Mononuclear cell (primary cell): ENCODE results near the gene USH2A. TPM values are rescaled to one million over a fixed set of nuclear protein-coding genes. Genes with fewer than 3 reads are reported as not detected.

Experiments
- H3K27me3 ChIP-seq: 2 replicates; pipeline ENCODE4 v1.6.0; 2011; ENCODE audit warnings: low read length, control low read depth; ENCODE audit not compliant: insufficient read depth
- H3K4me1 ChIP-seq: 2 replicates; pipeline ENCODE4 v1.5.1; 2011; ENCODE audit warnings: mild to moderate bottlenecking, low read length, control low read depth; ENCODE audit not compliant: insufficient read depth
- H3K4me3 ChIP-seq: 2 replicates; pipeline ENCODE4 v1.5.1; 2011; ENCODE audit warnings: mild to moderate bottlenecking, low read length, moderate library complexity
- H3K9me3 ChIP-seq: 2 replicates; pipeline ENCODE4 v1.5.1; 2011; ENCODE audit warnings: low read depth, mild to moderate bottlenecking, control low read depth, low read length
- total RNA-seq: library from RNA; depleted of rRNA; stranded (reverse); fragments of >200 nt; gene quantifications from one replicate; pipeline ENCODE4 v1.2.3, GENCODE V29; 2012

The USH2A gene
- total RNA-seq, 1 donor, result not detected

DNA sequence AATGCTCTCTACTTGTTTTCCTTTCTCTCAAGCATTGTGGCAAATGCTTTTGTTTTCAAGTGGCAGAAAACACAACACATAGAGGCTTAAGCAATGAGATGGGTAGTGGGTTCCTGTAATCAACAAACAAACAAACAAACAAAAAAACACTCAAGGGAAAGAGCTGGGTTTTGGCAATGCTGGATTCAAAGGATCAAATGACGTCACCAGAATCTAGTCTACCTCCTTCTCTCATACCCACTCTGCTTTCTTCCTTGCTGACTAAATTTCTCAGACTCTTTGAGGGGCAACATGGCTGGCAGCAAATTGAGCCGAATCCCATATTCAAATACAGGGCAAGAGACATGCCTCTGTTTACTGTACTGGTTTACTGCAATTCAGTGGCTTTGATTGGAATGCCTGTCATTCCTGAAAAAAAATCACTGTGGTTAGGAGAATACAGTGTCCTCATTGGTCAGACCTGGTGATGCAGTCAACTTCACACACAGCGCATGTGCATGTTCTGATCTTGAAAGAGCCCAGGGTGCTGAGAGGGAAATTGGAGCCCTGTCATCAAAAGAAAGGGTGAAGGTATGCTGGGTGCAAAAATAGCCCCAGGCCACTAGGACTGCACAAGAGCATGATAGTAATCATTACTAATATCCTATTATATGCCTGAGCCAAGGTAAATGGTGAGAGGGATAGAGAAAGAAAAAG lies 500.0 kb downstream of the USH2A start:
- Histone ChIP-seq H3K27me3 (no peaks in the 10 kb centered on the region), H3K9me3 (no peaks in the 10 kb centered on the region), H3K4me3 (no peak overlapping the region), H3K4me1 (no peaks in the 10 kb centered on the region)

DNA sequence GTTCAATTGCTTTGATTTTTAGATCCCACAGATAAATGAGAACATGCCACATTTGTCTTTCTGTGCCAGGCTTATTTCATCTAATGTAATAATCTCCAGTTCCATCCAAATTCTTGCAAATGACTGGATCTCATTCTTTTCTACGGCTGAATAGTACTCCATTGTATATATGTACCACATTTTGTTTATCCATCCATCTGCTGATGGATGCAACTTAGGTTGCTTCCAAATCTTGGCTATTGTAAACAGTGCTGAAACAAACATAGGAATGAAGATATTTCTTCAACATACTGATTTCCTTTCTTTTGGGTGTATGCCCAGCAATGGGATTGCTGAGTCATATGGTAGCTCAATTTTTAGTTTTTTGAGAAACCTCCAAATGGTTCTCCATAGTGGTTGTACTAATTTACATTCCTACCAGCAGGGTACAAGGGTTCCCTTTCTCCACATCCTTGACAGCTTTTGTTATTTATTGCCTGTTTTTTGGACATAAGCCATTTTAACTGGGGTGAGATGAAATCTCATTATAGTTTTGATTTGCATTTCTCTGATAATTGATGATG lies 511.8 kb downstream of the USH2A start:
- Histone ChIP-seq H3K9me3 (peaks cover 4% of the 10 kb centered on the region), H3K4me1 (no peaks in the 10 kb centered on the region), H3K27me3 (no peaks in the 10 kb centered on the region), H3K4me3 (no peak overlapping the region)

DNA sequence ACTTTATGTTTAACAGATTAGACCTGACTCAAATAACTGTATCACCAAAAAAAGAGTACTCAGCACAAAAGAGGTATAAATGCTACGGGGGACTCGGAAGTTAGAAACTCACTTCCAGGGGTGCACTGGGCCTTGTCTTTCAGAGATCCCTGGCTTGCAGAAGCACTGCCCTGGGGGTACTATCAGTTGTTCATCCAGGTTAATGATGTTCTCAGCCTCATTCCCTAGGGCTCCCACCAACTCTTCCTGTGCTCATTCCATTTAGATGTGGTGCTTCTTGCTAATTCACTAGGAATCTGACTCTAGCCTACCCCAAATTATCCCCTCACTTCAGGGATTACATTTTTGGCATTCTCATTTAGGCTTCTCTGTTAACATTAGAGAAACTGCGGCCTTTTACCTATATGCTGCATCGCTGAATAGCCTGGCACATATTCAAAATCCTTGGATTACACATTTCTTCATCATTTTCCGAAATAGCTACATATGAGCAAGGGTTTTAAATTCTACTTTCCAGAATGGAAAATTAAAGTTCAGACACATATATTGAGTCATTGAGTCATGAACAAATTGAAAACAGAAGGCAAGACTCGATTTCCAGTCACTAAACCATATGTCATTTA lies 517.6 kb downstream of the USH2A start:
- Histone ChIP-seq H3K27me3 (no peaks in the 10 kb centered on the region), H3K4me3 (no peak overlapping the region), H3K9me3 (peaks cover 4% of the 10 kb centered on the region), H3K4me1 (no peaks in the 10 kb centered on the region)

DNA sequence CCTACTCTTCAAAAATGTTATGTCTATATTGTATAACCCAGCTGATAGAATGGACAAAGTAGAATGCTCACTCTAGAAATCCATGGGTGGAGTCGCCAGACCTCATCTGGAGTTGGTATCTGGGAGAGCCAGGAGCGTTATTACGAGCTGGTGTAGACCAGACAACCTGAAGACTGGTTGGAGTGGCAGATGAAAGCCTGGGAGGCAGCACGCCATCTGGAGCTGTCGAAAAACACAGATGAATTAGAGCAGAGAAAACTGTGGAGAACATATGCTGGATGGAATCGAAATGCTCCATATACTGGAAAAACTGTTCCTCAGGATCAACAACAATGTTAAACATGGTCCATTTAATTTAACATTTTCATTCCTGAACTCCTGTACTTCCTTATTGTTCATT lies 522.6 kb downstream of the USH2A start:
- Histone ChIP-seq H3K4me3 (no peak overlapping the region), H3K9me3 (no peaks in the 10 kb centered on the region), H3K4me1 (no peaks in the 10 kb centered on the region), H3K27me3 (no peaks in the 10 kb centered on the region)

DNA sequence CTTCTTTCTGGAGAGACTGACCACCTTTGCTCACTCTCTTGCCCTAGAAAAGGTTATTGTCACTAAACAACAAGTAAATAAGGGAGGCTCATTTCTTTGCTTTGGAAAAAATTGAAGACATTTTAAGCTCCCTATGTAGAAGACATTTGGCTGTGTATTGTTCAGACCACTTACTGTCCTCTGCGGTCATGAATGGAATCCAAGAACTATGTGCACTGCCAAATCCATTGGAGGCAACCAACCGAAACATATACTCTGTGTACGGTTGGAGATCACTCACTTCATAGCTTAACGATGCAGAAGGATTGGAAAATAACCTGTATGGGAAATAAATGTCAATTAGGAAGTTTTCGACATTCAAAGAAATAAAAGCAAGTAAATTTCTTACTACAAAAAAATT lies 523.3 kb downstream of the USH2A start:
- Histone ChIP-seq H3K27me3 (no peaks in the 10 kb centered on the region), H3K4me1 (no peaks in the 10 kb centered on the region), H3K9me3 (no peaks in the 10 kb centered on the region), H3K4me3 (no peak overlapping the region)

DNA sequence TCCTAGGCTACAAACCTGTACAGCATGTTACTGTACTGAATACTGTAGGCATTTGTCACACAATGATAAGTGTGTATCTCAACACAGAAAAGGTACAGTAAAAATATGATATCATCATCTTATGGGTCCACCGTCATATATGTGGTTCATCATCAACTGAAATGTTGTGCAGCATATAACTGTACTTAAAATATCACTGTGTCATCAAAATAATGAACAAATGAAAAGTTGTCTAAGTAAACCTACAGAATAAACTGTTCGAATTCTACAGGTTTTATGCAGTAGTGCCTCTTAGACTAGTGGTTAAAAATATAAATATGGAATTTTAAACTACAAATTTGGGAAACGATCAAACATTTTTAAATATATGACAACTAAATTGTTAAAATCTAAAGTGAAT lies 527.4 kb downstream of the USH2A start:
- Histone ChIP-seq H3K27me3 (no peaks in the 10 kb centered on the region), H3K4me1 (no peaks in the 10 kb centered on the region), H3K9me3 (no peaks in the 10 kb centered on the region), H3K4me3 (no peak overlapping the region)

DNA sequence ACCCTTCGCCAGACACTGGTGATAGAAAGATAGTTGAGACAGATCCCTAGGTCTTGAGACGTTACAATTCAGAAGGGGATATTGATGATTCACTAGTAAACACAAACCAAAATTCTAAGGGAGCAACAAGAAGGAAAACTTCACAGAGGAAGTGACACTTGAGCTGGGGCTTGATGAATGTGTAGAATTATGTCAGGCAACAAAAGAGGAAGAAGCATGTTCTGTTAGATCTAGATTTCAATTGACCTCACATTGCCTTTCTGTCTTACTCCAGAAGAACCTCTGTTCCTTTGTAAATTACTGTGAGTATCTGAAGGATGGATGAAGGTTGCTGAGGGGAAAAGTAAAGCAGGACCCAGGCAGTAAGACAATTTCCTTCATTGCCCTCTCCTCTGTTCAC lies 528.0 kb downstream of the USH2A start:
- Histone ChIP-seq H3K4me1 (no peaks in the 10 kb centered on the region), H3K9me3 (no peaks in the 10 kb centered on the region), H3K4me3 (no peak overlapping the region), H3K27me3 (no peaks in the 10 kb centered on the region)

DNA sequence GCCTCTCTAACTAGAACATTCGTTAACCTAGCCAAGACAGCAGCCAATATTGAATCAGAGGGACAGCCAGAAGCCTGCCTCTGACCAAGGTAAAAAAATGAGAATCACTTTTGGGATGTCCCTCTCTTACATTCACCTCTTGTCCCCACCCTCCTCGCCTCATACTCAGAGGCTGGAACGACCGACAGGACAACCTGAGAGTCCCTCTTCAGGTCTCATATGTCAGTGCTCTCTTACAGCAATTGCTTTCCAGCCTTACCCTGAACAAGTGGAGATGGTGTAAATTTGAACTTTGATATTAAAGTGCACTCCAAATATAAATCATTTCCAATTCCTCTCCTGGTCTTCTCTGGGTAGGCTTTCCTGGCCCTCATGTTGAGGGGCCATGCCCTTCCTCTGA lies 528.6 kb downstream of the USH2A start:
- Histone ChIP-seq H3K27me3 (no peaks in the 10 kb centered on the region), H3K4me1 (no peaks in the 10 kb centered on the region), H3K4me3 (no peak overlapping the region), H3K9me3 (no peaks in the 10 kb centered on the region)

DNA sequence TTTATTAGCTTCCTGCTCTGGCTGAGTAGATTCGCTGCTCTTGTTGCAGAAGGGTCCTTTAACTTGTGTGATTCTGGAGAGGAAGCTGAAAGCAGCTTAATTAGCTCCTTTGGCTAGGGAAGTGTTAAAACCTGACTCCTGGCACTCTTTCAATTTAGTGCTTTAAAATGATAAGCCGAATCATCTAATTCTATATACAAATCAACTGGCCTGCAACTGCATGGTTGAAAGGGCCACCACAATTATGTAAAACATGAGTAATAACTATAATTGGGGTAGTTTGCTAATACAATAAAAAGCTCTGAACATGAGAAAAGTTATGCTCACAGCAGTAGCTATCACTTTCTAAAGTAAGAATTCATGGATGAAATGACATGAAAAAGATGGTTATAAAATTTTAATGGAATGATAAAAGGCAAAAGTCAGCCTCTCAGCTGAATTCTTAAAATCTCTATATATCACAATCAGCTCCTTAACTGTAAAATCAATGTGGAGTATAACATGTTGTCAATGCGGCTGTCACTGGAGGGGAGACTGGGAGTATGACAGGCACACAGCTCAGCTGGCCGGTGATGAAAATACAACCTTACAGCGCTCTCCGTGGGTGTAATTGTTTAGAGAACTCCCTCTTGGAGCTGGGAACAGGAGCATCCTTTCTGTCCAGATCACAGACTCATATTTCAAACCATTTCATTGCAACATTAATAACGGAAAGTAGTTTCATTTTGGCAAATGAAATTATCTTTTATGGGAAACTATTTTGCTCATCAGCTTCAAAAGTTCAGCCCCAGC lies 531.8 kb downstream of the USH2A start:
- H3K9me3 ChIP-seq, result no peaks in the 10 kb centered on the region
- no peaks in the 10 kb centered on the region for H3K4me1 ChIP-seq

DNA sequence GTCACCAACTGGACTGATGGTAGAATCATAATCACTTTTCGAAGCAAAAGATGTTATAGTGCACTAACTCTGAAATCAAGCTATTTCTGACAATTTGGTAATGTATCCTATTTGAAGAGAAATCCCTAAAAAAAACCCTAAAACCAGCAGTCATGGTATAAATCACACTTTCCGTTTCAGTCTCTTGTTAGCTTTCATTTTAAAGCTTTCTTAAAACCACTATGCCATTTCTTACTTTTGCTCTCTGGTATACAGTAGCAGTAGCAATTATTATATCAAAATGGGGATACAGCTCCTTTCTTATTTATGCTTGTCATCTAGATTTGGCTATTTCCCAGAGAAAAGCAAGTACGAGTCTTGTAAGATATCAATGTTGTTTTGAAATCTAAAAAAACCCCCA lies 532.8 kb downstream of the USH2A start:
- Histone ChIP-seq H3K4me3 (no peak overlapping the region), H3K9me3 (no peaks in the 10 kb centered on the region), H3K27me3 (no peaks in the 10 kb centered on the region), H3K4me1 (no peaks in the 10 kb centered on the region)

More for the DNA sequence above, 531.8 kb downstream of the USH2A start:
- no peaks in the 10 kb centered on the region for H3K27me3 ChIP-seq
- H3K4me3 ChIP-seq, result no peak overlapping the region

DNA sequence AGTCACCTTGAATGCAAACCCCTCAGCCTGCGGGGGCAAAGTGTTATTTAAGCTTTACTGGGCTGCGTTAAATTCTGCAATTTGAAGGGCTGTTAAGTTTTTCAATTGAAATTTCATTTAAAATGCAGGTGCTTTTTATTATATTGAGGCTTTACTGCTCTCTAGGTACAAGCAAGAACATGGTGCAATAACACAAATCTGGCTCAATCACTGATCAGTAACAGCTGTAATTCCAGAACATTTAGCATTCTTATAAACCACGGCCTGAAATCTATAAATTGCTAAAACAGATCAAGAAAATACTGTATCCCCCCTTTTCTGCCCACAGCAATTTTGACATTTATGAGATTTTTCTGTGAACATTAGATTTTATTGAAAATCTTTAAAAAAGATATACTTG lies 533.4 kb downstream of the USH2A start:
- H3K9me3 ChIP-seq, result no peaks in the 10 kb centered on the region
- no peaks in the 10 kb centered on the region for H3K4me1 ChIP-seq
- no peak overlapping the region for H3K4me3 ChIP-seq
- H3K27me3 ChIP-seq, result no peaks in the 10 kb centered on the region

DNA sequence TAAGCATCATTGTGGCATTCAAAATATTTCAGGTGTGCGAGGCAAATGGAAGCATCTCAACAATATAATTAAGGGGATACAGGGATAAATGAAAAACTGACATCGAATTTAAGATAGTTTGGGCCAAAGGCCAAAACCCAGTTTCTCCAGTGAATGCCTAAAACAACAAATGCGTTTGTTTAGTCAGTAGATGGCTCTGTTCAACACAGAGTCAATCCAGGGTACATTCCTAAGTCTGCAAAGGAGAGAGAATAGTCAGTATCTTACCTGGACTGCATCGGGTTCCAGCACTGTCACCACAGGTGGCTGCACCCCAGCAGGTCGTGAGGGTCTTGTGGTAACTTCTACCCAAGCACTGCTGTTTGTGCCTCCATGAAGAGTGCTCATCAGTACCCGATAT lies 535.1 kb downstream of the USH2A start:
- no peak overlapping the region for H3K4me3 ChIP-seq
- H3K27me3 ChIP-seq, result no peaks in the 10 kb centered on the region
- H3K9me3 ChIP-seq, result no peaks in the 10 kb centered on the region
- no peaks in the 10 kb centered on the region for H3K4me1 ChIP-seq

DNA sequence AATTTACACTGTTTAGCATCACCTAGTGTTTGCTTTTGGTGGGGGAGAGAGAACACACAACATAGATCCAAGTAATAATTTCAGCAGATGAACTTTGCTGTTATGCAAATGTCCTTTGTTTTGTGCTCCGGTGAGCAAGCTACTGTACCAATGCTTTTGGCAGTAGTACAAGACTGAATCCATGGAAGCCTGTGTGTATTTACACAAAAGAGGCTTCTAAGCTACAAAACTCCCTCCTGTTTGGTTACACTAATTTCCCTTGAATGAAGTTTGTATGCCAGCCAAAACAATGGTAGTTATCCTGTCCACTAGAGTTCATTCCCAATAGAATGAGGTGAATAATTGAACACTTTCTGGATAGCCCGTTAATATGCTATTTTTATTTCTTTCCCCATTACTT lies 535.6 kb downstream of the USH2A start:
- Histone ChIP-seq H3K9me3 (no peaks in the 10 kb centered on the region), H3K27me3 (no peaks in the 10 kb centered on the region), H3K4me3 (no peak overlapping the region), H3K4me1 (no peaks in the 10 kb centered on the region)

DNA sequence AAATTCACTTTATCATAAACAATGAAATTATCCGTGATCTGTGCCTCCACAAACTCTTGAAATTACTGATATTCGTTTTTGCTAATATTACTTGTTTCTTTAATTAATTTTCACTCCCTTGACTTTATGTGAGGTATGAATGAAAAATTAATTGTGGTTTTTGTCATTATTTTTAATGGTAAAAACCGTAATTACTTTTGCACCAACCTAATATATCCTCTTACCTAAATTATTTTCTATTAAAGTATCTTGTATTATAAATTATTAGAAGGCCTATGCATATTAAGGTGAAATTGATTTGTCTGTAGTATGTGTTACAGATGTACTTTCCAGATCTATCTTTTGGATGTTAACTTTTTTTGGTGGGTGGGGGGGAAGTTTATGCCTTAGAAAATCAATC lies 540.2 kb downstream of the USH2A start:
- no peaks in the 10 kb centered on the region for H3K4me1 ChIP-seq
- no peaks in the 10 kb centered on the region for H3K27me3 ChIP-seq
- H3K4me3 ChIP-seq, result no peak overlapping the region
- no peaks in the 10 kb centered on the region for H3K9me3 ChIP-seq

DNA sequence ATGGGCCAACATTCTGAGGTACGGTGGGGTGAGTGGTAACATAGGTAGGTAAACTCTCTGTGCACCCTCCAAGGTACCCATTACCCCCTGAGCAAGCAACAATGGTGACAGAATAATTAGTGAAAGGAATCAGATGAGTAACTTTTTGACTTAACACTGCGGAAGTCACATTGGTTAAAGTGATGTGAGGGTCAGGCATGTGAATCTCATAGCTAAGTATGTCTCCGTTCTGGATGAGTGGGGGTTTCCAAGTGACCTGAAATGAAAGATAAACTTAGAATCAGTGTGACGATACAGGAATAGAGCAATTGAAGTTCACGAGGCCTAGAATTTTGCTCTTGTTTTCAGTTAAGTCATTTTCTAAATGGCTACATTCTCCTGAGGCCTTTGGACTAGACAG lies 544.4 kb downstream of the USH2A start:
- H3K27me3 ChIP-seq, result no peaks in the 10 kb centered on the region
- no peaks in the 10 kb centered on the region for H3K4me1 ChIP-seq
- H3K4me3 ChIP-seq, result no peak overlapping the region
- no peaks in the 10 kb centered on the region for H3K9me3 ChIP-seq
